Activated naive CD4-positive, alpha-beta T cell (primary cell): ENCODE data around the gene MAP3K20.
"Not testable (repeated sequence)": the region's sequence is repeated elsewhere in the genome, so short reads cannot be mapped to it uniquely, and the experiment has no call there.

Source experiments
- DNase-seq, 4 experiments: peaks; one replicate each; lab custom pipeline; 2025; lab: John Stamatoyannopoulos, UW

The MAP3K20 gene

GRCh38 chr2:173235947-173236803 is 160.5 kb downstream of the MAP3K20 start:
- no peak for DNase-seq

- DNase-seq = no peak
These were observed 162.7 kb downstream of the MAP3K20 start for GRCh38 chr2:173238385-173238784.

GRCh38 chr2:173238831-173239230 is 163.2 kb downstream of the MAP3K20 start:
- DNase-seq = no peak

GRCh38 chr2:173239644-173240043 is 164.0 kb downstream of the MAP3K20 start:
- no peak for DNase-seq

- DNase-seq = no peak
These were observed 164.4 kb downstream of the MAP3K20 start for GRCh38 chr2:173240083-173240482.

- DNase-seq = no peak
These were observed 166.0 kb downstream of the MAP3K20 start for GRCh38 chr2:173241643-173242042.

- DNase-seq = no peak
These were observed 171.5 kb downstream of the MAP3K20 start for GRCh38 chr2:173247156-173247555.

- DNase-seq = no peak
These were observed 172.7 kb downstream of the MAP3K20 start for GRCh38 chr2:173248381-173248780.

GRCh38 chr2:173249661-173250641 is 174.3 kb downstream of the MAP3K20 start:
- no peak for DNase-seq

- DNase-seq = no peak
These were observed 175.6 kb downstream of the MAP3K20 start for GRCh38 chr2:173251225-173251624.

- no peak for DNase-seq
These were observed 176.9 kb downstream of the MAP3K20 start for GRCh38 chr2:173252581-173252980.

- no peak for DNase-seq
These were observed 179.0 kb downstream of the MAP3K20 start for GRCh38 chr2:173254659-173255058.

GRCh38 chr2:173258701-173259100 is 183.1 kb downstream of the MAP3K20 start:
- no peak for DNase-seq

- not testable (repeated sequence) for DNase-seq
These were observed 186.7 kb downstream of the MAP3K20 start for GRCh38 chr2:173262356-173262755.

GRCh38 chr2:173264151-173264550 is 188.5 kb downstream of the MAP3K20 start:
- DNase-seq = no peak

GRCh38 chr2:173264603-173265366 is 189.1 kb downstream of the MAP3K20 start:
- no peak for DNase-seq

GRCh38 chr2:173271135-173271534 is 195.5 kb downstream of the MAP3K20 start:
- DNase-seq = no peak

GRCh38 chr2:173271825-173272224 is 196.2 kb downstream of the MAP3K20 start:
- no peak for DNase-seq

- DNase-seq = no peak
These were observed 197.2 kb downstream of the MAP3K20 start for GRCh38 chr2:173272849-173273248.

GRCh38 chr2:173278794-173279526 is 203.3 kb downstream of the MAP3K20 start:
- DNase-seq = no peak

GRCh38 chr2:173279527-173279868 is 203.9 kb downstream of the MAP3K20 start:
- DNase-seq = no peak
